ENCODE data around the gene ROBO1. TPM values are rescaled to one million over a fixed set of nuclear protein-coding genes. Genes with fewer than 3 reads are reported as not detected.
A peak's percentile ranks its signal among the peaks of the same experiment; 100 is the strongest.

The ROBO1 gene
- total and polyA plus RNA-seq, 2 of the 8 experiments (the other 6 are each of a cell fraction or from before 2014, with no cell fraction given): 51.4 to 91.0 TPM

DNA sequence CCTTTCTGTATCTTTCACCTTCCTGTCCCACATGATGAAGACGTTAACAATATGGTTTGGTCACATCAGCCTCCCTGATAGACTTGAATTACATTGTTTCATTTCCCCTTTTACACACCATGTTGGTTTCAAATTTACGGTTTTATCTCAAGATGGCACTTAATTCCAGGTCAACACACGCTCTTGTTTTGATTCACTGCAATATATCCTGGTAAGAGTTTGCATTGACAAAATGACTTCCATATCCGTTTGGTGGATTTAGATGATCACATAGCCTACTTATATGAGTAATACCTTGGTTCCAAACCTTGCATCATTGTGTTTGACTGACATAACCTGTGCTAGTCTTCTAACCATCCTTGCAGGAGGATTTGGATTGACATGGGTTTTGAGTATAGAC lies 499.4 kb downstream of the ROBO1 start:
- Histone ChIP-seq H2BK5ac (ENCODE audit: low read depth, low read length) (no peak overlapping the region), H3K23me2 (ENCODE audit: low read depth, low read length) (no peaks in the 10 kb centered on the region), H3K27ac (ENCODE audit: low read depth, low read length) (no peak overlapping the region), H3K56ac (replicated peaks; ENCODE audit: insufficient read length, low read depth, low read length) (no peak overlapping the region), H4K20me1 (replicated peaks in 1 of 2; ENCODE audit: control insufficient read depth in 1 of 2, insufficient read depth in 2 of 2, low read length in 2 of 2) (no peaks in the 10 kb centered on the region), H3K4me3 (ENCODE audit: extremely low read depth in 1 of 4, insufficient read depth in 2 of 4, low read depth in 3 of 4, low read length in 4 of 4) (no peak overlapping the region), H2AFZ (ENCODE audit: low read length) (peak overlapping the region; percentile 49; the same call in 1 of the 2 replicates), H3K4me2 (ENCODE audit: insufficient read depth in 1 of 2, low read depth in 2 of 2, low read length in 2 of 2) (no peak overlapping the region), H3K36me3 (ENCODE audit: control insufficient read depth in 2 of 4, insufficient read depth in 4 of 4, low read length in 3 of 4) (no peaks in the 10 kb centered on the region), H3K4ac (replicated peaks; ENCODE audit: insufficient read length, low read depth, low read length) (no peak overlapping the region), H3K9me3 (ENCODE audit: insufficient read depth in 2 of 2, low read depth in 1 of 2, low read length in 1 of 2) (no peaks in the 10 kb centered on the region), H3K23ac (ENCODE audit: insufficient read length) (no peak overlapping the region), H2BK15ac (ENCODE audit: low read length) (no peak overlapping the region), H2BK120ac (replicated peaks; ENCODE audit: low read depth, low read length) (no peak overlapping the region), H3K14ac (ENCODE audit: insufficient read length) (no peak overlapping the region), H2AK5ac (ENCODE audit: low read depth, low read length) (no peak overlapping the region), H2BK12ac (ENCODE audit: low read depth, low read length) (no peak overlapping the region), H3K79me1 (ENCODE audit: low read depth, low read length) (no peaks in the 10 kb centered on the region), H4K5ac (ENCODE audit: insufficient read length, low read depth, low read length) (no peak overlapping the region), H3K4me1 (replicated peaks in 1 of 4; ENCODE audit: control insufficient read depth in 3 of 4, insufficient read depth in 4 of 4, low read length in 3 of 4) (peaks cover 0 to 6% (median 1%) of the 10 kb centered on the region in 4 experiments; a peak in 2 of 7 replicates), H4K91ac (replicated peaks; ENCODE audit: insufficient read length, low read length) (no peak overlapping the region), H3K9ac (replicated peaks in 1 of 4; ENCODE audit: extremely low read depth in 1 of 4, low read depth in 3 of 4, low read length in 3 of 4) (no peak overlapping the region), H4K8ac (ENCODE audit: extremely low read depth, insufficient read depth, low read length) (no peak overlapping the region), H2BK20ac (ENCODE audit: low read length) (no peak overlapping the region), H3K18ac (ENCODE audit: extremely low read depth, low read length) (no peak overlapping the region), H3K79me2 (ENCODE audit: control insufficient read depth in 1 of 2, insufficient read depth in 2 of 2, low read length in 2 of 2) (no peaks in the 10 kb centered on the region), H3K27me3 (replicated peaks in 1 of 4; ENCODE audit: control insufficient read depth in 3 of 4, extremely low read depth in 1 of 4, insufficient read depth in 3 of 4, low read length in 3 of 4) (no peaks in the 10 kb centered on the region)
- TF ChIP-seq PHF8 (conservative IDR thresholded peaks at IDR 0.05; ENCODE audit: low read depth, low read length) (no peak), SUZ12 (IDR thresholded peaks at IDR 0.05; ENCODE audit: low read length) (no peak), SP4 (IDR thresholded peaks at IDR 0.05; ENCODE audit: low read length) (no peak), GABPA (IDR thresholded peaks at IDR 0.05; ENCODE audit: borderline replicate concordance, insufficient read depth, low read length) (no peak), HDAC2 (IDR thresholded peaks at IDR 0.05; ENCODE audit: borderline replicate concordance in 1 of 2, low read depth in 2 of 2, low read length in 2 of 2) (no peak), EZH2 (IDR thresholded peaks at IDR 0.05; ENCODE audit: low read depth, low read length, severe bottlenecking) (no peak), CREB1 (IDR thresholded peaks at IDR 0.05) (no peak), POU5F1 (IDR thresholded peaks at IDR 0.05; ENCODE audit: low read depth, low read length) (no peak), CBX8 (IDR thresholded peaks at IDR 0.05; ENCODE audit: borderline replicate concordance, low read depth, low read length) (no peak), CHD2 (IDR thresholded peaks at IDR 0.05; ENCODE audit: low read length) (no peak), TAF7 (optimal IDR thresholded peaks at IDR 0.05; ENCODE audit: borderline replicate concordance, low read depth, low read length) (no peak), JUN (IDR thresholded peaks at IDR 0.05; ENCODE audit: low read depth, low read length) (no peak), GTF2F1 (IDR thresholded peaks at IDR 0.05; ENCODE audit: borderline replicate concordance, low read depth, low read length) (no peak)
- POLR2A ChIA-PET (ENCODE audit: partially characterized antibody): no interaction called here
- FAIRE-seq (no peak), DNase-seq (ENCODE audit: low read depth in 1 of 2, low spot score in 2 of 2) (no peak)
- 88% methylated on average over 4 of the region's 4 CpGs; no CpG with 5 or more reads in 1 of the 2 experiments for WGBS, 2 experiments (ENCODE audit: extremely low coverage in 1 of 2, insufficient coverage in 1 of 2, insufficient read length in 1 of 2, insufficient replicate concordance in 2 of 2, low coverage in 1 of 2, low lambda C conversion rate in 2 of 2, missing lambda C conversion rate in 1 of 2)
- CTCF ChIA-PET (ENCODE audit: partially characterized antibody): no interaction called here
